ENCODE measurements around the gene TFB1M. TPM values are rescaled to one million over a fixed set of nuclear protein-coding genes. Genes with fewer than 3 reads are reported as not detected.
"Not testable (repeated sequence)": the region's sequence is repeated elsewhere in the genome, so short reads cannot be mapped to it uniquely, and the experiment has no call there.

TFB1M gene
- total RNA-seq, 1 donor from 2014 or later, result 31.2 TPM

DNA sequence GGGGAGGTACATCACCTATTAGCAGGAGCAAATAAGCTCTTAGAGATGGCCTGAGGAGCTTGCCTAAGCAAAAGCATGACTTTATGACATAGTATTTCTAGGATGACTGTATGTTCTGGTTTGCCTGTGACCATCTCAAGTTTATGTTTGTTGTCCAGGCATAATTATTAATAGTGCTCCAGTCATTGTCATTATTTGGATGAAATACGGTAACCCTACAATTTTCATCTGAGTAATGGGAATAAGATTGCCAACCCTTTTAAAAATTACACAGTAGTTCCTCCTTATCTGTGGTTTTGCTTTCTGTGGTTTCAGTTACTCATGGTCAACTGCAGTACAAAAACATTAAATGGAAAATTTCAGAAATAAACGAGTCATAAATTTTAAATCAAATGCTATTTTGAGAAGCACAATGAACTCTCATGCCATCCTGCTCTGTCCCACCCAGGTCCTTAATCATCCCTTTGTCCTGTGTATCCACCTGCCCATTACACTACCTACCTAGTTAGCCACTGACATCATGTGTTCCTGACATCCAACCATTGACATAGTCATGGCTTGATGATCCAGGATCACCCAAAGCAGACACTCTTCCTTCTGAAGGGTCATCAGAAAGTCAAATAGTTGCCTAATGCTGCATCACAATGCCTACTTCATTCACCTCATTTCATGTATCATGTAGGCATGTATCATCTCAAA is 27.0 kb upstream of the TFB1M start:
- no peak for DNase-seq (ENCODE audit: low spot score)
- no peak overlapping the region for H3K27ac Mint-ChIP-seq
- intact Hi-C loops (cut with micrococcal nuclease), result no loop called here
- peaks cover 18% of the 10 kb centered on the region for H3K36me3 Mint-ChIP-seq (ENCODE audit: low read depth)
- H3K9me3 Mint-ChIP-seq, result peaks cover 53% of the 10 kb centered on the region
- H3K27me3 Mint-ChIP-seq (ENCODE audit: insufficient read depth), result no peaks in the 10 kb centered on the region
- peaks cover 20% of the 10 kb centered on the region for H3K4me1 Mint-ChIP-seq (ENCODE audit: low read depth)
- no peak overlapping the region for H3K4me3 Mint-ChIP-seq

DNA sequence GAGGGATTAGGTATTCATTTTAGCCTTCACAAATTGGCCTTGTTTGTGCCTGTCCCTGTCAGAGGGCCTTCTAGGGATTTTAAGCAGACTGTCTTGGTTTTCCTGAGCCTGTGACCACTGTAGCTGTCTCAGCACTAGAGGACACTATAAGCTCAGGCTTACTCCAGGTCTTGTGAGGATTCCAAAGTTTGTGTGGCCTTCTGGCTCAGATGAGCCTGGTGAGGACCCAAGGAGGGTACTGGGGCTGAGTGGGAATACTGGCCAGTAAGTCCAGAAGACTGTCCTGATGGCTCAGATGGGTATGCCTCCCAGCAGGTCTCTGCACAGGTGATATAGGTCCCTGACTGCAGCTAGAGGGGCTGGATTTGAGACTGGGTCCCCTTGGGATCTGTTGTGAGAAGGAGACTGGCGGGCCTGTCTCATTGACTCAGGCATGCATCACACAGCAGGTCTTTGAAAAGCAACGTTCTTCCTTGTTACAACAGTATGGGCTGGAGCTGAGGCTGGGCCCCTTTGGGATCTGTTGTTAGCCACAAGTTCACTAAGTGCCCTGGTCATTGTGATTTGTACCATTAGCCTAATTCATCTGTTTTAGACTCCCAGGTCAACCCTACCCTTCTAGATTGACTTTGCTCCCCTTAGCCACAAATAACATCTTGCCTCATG is 26.3 kb upstream of the TFB1M start:
- peaks cover 15% of the 10 kb centered on the region for H3K36me3 Mint-ChIP-seq (ENCODE audit: low read depth)
- H3K27ac Mint-ChIP-seq, result no peak overlapping the region
- H3K27me3 Mint-ChIP-seq (ENCODE audit: insufficient read depth), result no peaks in the 10 kb centered on the region
- intact Hi-C loops (cut with micrococcal nuclease), result no loop called here
- no peak for DNase-seq (ENCODE audit: low spot score)
- H3K4me1 Mint-ChIP-seq (ENCODE audit: low read depth), result peaks cover 20% of the 10 kb centered on the region
- H3K9me3 Mint-ChIP-seq, result peaks cover 53% of the 10 kb centered on the region
- H3K4me3 Mint-ChIP-seq, result no peak overlapping the region

DNA sequence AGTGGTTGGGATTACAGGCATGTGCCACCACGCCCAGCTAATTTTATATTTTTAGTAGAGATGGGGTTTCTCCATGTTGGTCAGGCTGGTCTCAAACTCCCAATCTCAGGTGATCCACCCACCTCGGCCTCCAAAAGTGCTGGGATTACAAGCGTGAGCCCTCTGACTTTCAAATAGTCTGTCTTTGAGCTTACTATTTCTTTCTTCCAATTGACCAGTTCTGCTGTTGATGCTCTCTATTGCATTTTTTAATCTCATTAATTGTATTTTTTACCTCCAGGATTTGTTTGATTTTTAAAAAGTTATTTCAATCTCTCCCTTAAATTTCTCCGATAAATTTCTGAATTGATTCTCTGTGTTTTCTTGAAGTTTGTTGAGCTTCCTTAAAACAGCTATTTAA is 25.6 kb upstream of the TFB1M start:
- H3K36me3 Mint-ChIP-seq (ENCODE audit: low read depth), result peaks cover 15% of the 10 kb centered on the region
- intact Hi-C loops (cut with micrococcal nuclease), result loop anchor here (10.0 kb wide), 1 partner anchor 385 kb away; no protein-coding TSS in a partner anchor
- not testable (repeated sequence) for DNase-seq (ENCODE audit: low spot score); H3K27me3 Mint-ChIP-seq (ENCODE audit: insufficient read depth); H3K27ac Mint-ChIP-seq; H3K4me3 Mint-ChIP-seq
- H3K4me1 Mint-ChIP-seq (ENCODE audit: low read depth), result peaks cover 20% of the 10 kb centered on the region
- H3K9me3 Mint-ChIP-seq, result peaks cover 52% of the 10 kb centered on the region

DNA sequence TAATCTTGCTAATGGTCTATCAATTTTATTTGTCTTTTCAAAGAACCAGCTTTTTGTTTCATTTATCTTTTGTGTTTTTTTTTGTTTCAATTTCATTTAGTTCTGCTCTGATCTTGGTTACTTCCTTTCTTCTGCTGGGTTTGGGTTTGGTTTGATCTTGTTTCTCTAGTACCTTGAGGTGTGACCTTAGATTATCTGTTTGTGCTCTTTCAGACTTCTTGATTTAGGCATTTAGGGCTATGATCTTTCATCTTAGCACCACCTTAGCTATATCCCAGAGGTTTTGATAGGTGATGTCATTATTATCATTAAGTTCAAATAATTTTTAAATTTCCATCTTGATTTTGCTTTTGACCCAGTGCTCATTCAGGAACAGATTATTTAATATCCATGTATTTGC is 24.0 kb upstream of the TFB1M start:
- H3K4me1 Mint-ChIP-seq (ENCODE audit: low read depth), result peaks cover 34% of the 10 kb centered on the region
- H3K4me3 Mint-ChIP-seq; DNase-seq (ENCODE audit: low spot score); H3K27me3 Mint-ChIP-seq (ENCODE audit: insufficient read depth): not testable (repeated sequence)
- peaks cover 15% of the 10 kb centered on the region for H3K36me3 Mint-ChIP-seq (ENCODE audit: low read depth)
- peak overlapping the region; percentile 29 for H3K27ac Mint-ChIP-seq
- intact Hi-C loops (cut with micrococcal nuclease), result loop anchor here (10.0 kb wide), 1 partner anchor 387 kb away; no protein-coding TSS in a partner anchor
- H3K9me3 Mint-ChIP-seq, result peaks cover 48% of the 10 kb centered on the region

DNA sequence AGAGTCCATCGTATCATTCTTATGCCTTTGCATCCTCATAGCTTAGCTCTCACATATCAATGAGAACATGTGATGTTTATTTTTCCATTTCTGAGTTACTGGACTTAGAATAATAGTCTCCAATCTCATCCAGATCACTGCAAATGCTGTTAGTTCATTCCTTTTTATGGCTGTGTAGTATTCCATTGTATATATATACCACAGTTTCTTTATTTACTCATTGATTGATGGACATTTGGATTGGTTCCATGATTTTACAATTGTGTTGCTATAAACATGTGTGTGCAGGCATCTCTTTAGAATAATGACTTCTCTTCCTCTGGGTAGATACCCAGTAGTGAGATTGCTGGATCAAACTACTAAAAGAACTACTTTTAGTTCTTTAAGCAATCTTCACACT is 21.0 kb upstream of the TFB1M start:
- no peak overlapping the region for H3K27ac Mint-ChIP-seq
- DNase-seq (ENCODE audit: low spot score), result no peak
- H3K4me3 Mint-ChIP-seq, result no peak overlapping the region
- intact Hi-C loops (cut with micrococcal nuclease), result loop anchor here (10.0 kb wide), 1 partner anchor 390 kb away; no protein-coding TSS in a partner anchor
- peaks cover 40% of the 10 kb centered on the region for H3K4me1 Mint-ChIP-seq (ENCODE audit: low read depth)
- H3K9me3 Mint-ChIP-seq, result peaks cover 43% of the 10 kb centered on the region
- H3K27me3 Mint-ChIP-seq (ENCODE audit: insufficient read depth), result no peaks in the 10 kb centered on the region
- peaks cover 15% of the 10 kb centered on the region for H3K36me3 Mint-ChIP-seq (ENCODE audit: low read depth)

DNA sequence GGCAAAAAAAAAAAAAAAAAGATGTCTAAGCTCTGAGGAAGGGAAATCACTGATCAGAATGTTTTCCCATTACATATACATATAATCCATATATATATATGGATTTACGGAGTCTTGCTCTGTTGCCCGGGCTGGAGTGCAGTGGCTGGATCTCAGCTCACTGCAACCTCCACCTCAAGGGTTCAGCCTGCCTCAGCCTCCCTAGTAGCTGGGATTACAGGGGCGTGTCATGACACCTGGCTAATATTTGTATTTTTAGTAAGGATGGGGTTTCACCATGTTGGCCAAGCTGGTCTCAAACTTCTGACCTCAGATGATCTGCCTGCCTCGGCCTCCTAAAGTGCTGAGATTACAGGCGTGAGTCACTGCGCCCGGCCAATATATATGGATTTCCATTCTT is 19.8 kb upstream of the TFB1M start:
- intact Hi-C loops (cut with micrococcal nuclease), result loop anchor here (10.0 kb wide), 1 partner anchor 391 kb away; no protein-coding TSS in a partner anchor
- H3K9me3 Mint-ChIP-seq, result peaks cover 34% of the 10 kb centered on the region
- DNase-seq (ENCODE audit: low spot score); H3K27me3 Mint-ChIP-seq (ENCODE audit: insufficient read depth): not testable (repeated sequence)
- H3K4me3 Mint-ChIP-seq, result peak overlapping the region; percentile 28
- peaks cover 50% of the 10 kb centered on the region for H3K4me1 Mint-ChIP-seq (ENCODE audit: low read depth)
- peak overlapping the region; percentile 76 for H3K27ac Mint-ChIP-seq
- H3K36me3 Mint-ChIP-seq (ENCODE audit: low read depth), result peaks cover 13% of the 10 kb centered on the region

DNA sequence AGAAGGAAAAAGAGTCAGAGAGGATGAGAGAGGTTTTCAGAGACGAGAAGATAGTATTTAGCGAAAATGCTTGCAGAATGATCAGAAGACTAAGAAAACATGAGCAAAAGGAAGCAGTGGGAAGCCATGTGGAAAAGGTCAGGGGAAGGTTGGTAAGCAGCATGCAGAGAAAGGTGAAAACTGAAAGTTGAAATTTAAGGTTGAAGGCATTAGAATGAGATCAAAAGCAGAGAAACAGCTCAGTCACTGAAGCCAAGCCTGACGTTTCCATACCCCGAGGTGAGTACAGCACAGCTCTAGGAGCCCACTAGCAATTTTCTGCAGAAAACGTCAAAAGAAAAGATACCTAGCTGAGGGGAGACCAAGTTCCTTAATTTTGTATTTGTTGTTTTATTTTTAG is 19.1 kb upstream of the TFB1M start:
- H3K4me1 Mint-ChIP-seq (ENCODE audit: low read depth), result peaks cover 50% of the 10 kb centered on the region
- H3K4me3 Mint-ChIP-seq, result peak overlapping the region; percentile 28
- H3K27me3 Mint-ChIP-seq (ENCODE audit: insufficient read depth), result no peaks in the 10 kb centered on the region
- no peak for DNase-seq (ENCODE audit: low spot score)
- peaks cover 8% of the 10 kb centered on the region for H3K36me3 Mint-ChIP-seq (ENCODE audit: low read depth)
- peak overlapping the region; percentile 76 for H3K27ac Mint-ChIP-seq
- intact Hi-C loops (cut with micrococcal nuclease), result loop anchor here (1.0 to 10.0 kb wide), 3 partner anchors 85 to 391 kb away; no protein-coding TSS in a partner anchor
- peaks cover 29% of the 10 kb centered on the region for H3K9me3 Mint-ChIP-seq

DNA sequence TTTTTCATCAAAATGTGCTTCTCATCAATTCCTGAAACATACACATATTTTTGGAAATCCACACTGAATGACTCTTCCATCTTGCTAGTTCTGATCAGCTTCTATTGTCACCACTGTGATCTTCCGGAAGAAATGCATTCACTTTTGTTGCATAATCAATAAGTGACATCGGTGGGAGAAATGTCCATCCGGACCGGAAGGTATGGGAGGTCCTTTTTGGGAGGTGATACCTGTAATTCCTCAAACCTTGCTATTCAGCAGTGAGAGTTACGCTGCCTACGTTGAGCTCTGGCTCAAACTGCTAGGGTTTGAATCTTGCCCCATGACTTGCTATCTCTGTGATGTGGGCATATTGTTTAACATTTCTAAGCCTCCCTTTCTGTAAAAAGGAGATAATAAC is 16.6 kb upstream of the TFB1M start:
- Mint-ChIP-seq H3K9me3 (peaks cover 8% of the 10 kb centered on the region), H3K4me3 (no peak overlapping the region), H3K36me3 (ENCODE audit: low read depth) (peaks cover 2% of the 10 kb centered on the region), H3K27me3 (ENCODE audit: insufficient read depth) (no peaks in the 10 kb centered on the region), H3K4me1 (ENCODE audit: low read depth) (peaks cover 53% of the 10 kb centered on the region), H3K27ac (no peak overlapping the region)
- no peak for DNase-seq (ENCODE audit: low spot score)
- intact Hi-C loops (cut with micrococcal nuclease), result loop anchor here (10.0 kb wide), 1 partner anchor 394 kb away; no protein-coding TSS in a partner anchor

DNA sequence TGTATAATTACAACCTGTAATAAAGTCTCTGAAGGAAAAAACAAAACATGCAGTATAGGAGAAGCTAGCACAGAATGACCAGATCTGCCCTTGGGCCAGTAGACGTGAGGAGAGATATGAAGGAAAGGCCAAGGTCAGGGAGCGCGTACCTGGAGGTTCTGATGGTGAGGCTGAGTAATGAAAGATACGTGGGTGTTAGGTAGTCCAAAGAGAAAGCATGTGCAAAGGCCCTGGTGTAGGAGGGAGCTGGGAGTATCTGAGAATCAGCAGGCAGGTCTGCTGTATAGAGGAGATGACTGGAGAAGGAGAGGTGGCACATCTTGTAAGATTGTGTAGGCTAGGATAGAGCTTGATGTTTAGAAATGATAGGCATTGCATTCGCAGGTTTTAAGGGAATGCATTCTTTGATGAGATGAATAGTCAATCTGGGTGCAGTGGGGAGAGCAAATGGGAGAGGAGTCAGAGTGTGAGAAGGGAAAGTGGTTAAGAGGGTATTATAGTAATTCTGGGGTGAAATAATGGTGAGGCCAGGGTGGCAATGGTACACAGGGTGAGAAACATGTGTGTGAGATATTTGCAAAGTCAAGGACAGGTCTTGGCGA is 15.9 kb upstream of the TFB1M start:
- intact Hi-C loops (cut with micrococcal nuclease), result loop anchor here (10.0 kb wide), 1 partner anchor 395 kb away; no protein-coding TSS in a partner anchor
- Mint-ChIP-seq H3K9me3 (peaks cover 3% of the 10 kb centered on the region), H3K27me3 (ENCODE audit: insufficient read depth) (no peaks in the 10 kb centered on the region), H3K36me3 (ENCODE audit: low read depth) (peaks cover 2% of the 10 kb centered on the region), H3K4me3 (no peak overlapping the region), H3K4me1 (ENCODE audit: low read depth) (peaks cover 53% of the 10 kb centered on the region), H3K27ac (peak overlapping the region; percentile 7)
- DNase-seq (ENCODE audit: low spot score), result no peak

DNA sequence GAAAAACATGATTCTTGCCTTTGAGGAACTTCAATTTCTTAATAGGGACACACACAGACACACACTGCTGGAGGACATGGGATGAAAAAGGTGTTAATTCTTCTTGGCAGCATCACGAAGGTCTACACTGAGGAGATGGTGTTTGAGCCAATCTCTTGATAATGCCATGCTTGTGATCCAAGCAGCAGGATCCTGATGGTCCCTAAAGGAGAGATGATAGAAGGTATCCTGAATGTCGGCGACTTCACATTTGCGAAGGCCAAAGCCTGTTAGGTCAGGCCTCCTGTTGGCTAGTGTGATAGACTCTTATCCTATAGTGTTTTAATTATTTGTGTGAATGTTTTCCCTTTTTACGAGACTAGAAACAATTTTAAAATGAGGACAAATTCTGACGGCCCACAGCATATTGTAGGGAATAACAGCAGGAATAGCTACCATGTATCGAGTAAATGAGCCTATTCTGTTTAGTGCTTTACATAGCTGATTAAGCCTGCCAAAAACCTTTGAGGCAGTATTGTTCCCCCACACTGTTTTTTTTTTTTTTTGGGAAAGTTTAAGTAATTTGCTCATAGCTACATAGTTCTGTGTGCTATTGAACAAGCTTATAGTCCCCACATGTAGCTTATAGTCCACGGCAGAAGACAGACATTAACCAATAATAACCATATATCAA is 15.3 kb upstream of the TFB1M start:
- Mint-ChIP-seq H3K4me3 (no peak overlapping the region), H3K4me1 (ENCODE audit: low read depth) (peaks cover 53% of the 10 kb centered on the region), H3K27me3 (ENCODE audit: insufficient read depth) (no peaks in the 10 kb centered on the region), H3K27ac (no peak overlapping the region), H3K9me3 (no peaks in the 10 kb centered on the region), H3K36me3 (ENCODE audit: low read depth) (peaks cover 2% of the 10 kb centered on the region)
- intact Hi-C loops (cut with micrococcal nuclease), result loop anchor here (5.0 to 10.0 kb wide), 3 partner anchors 395 to 1855 kb away; no protein-coding TSS in a partner anchor
- DNase-seq (ENCODE audit: low spot score), result no peak

DNA sequence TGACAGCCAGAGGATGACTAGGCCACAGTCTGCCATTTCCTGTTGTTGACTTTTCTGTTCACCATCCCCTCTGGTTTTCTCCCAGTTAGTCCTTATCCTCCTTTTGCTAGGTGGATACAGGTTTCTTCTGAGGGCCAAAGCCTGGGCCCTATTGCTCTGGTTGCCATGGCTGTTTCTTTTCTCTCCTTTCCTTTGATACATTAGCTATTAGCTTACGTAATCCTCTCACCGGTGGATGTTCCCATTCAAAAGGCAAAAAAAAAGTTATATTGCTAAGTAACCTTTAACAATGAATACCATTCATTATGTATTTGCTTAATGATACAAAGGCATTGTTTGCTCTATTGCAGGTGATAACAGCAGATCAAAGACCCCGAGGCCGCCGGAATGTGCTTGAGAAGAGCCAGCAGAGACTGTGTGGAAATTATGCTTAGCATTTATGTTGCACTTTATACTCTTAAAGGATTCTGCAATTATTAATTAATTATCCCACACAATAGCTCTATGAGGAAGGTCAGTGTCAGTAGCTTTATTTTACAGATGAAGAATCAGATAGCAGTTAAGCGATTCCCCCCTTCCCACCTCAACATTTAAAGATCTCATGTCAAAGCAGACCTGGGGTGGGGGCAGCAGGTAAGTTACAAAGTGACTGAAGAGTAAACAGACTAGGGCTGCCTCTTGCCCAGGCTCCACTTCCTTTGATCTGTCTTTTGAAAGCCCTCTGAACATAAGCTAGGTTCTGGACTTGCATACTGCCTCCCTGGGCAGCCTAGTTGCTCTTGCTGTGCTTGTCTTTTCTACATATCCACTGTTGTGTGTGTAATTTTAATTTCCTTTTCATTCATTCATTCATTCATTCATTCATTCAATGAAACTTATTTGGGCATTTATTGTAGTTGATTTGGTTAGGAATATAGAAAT is 14.5 kb upstream of the TFB1M start:
- no peaks in the 10 kb centered on the region for H3K27me3 Mint-ChIP-seq (ENCODE audit: insufficient read depth)
- peaks cover 45% of the 10 kb centered on the region for H3K4me1 Mint-ChIP-seq (ENCODE audit: low read depth)
- no peak overlapping the region for H3K4me3 Mint-ChIP-seq
- intact Hi-C loops (cut with micrococcal nuclease), result loop anchor here (5.0 to 10.0 kb wide), 2 partner anchors 1359 to 1856 kb away; no protein-coding TSS in a partner anchor
- no peak overlapping the region for H3K27ac Mint-ChIP-seq
- H3K36me3 Mint-ChIP-seq (ENCODE audit: low read depth), result peaks cover 2% of the 10 kb centered on the region
- no peaks in the 10 kb centered on the region for H3K9me3 Mint-ChIP-seq
- no peak for DNase-seq (ENCODE audit: low spot score)
